EH (cell line): ENCODE results near the gene PLCB4.

Experiments used
- DNase-seq: peaks from one replicate; pipeline ENCODE4 v3.0.0-alpha.2; 2015; ENCODE audit warnings: low read depth

The PLCB4 gene

GRCh38 chr20:9061434-9061833, 7.5 kb upstream of the PLCB4 start:
- no peak for DNase-seq

- DNase-seq = no peak
Measured at GRCh38 chr20:9062066-9062465, 6.8 kb upstream of the PLCB4 start.

GRCh38 chr20:9066191-9066590, 2.7 kb upstream of the PLCB4 start:
- DNase-seq = peak; percentile 27

- DNase-seq = peak; percentile 66
Measured at GRCh38 chr20:9068233-9068801, 570 bp upstream of the PLCB4 start.

GRCh38 chr20:9070304-9070703, 1.4 kb downstream of the PLCB4 start:
- DNase-seq = no peak

- DNase-seq = peak; percentile 31
Measured at GRCh38 chr20:9071976-9072726, 3.3 kb downstream of the PLCB4 start.

GRCh38 chr20:9072861-9073500, 4.1 kb downstream of the PLCB4 start:
- DNase-seq = no peak

- DNase-seq = no peak
Measured at GRCh38 chr20:9075264-9076095, 6.6 kb downstream of the PLCB4 start.

GRCh38 chr20:9076440-9076839, 7.6 kb downstream of the PLCB4 start:
- no peak for DNase-seq

GRCh38 chr20:9078826-9079731, 10.2 kb downstream of the PLCB4 start:
- DNase-seq = no peak

- peak; percentile 38 for DNase-seq
Measured at GRCh38 chr20:9081423-9081966, 12.6 kb downstream of the PLCB4 start.

- no peak for DNase-seq
Measured at GRCh38 chr20:9082741-9083140, 13.9 kb downstream of the PLCB4 start.

- DNase-seq = no peak
Measured at GRCh38 chr20:9087531-9088217, 18.8 kb downstream of the PLCB4 start.

GRCh38 chr20:9088556-9088955, 19.7 kb downstream of the PLCB4 start:
- no peak for DNase-seq

GRCh38 chr20:9092113-9092512, 23.2 kb downstream of the PLCB4 start:
- peak; percentile 51 for DNase-seq

GRCh38 chr20:9092655-9093054, 23.8 kb downstream of the PLCB4 start:
- no peak for DNase-seq

- DNase-seq = peak; percentile 45
Measured at GRCh38 chr20:9093218-9093957, 24.5 kb downstream of the PLCB4 start.

- DNase-seq = no peak
Measured at GRCh38 chr20:9099372-9099771, 30.5 kb downstream of the PLCB4 start.

- DNase-seq = no peak
Measured at GRCh38 chr20:9100691-9101090, 31.8 kb downstream of the PLCB4 start.

- DNase-seq = no peak
Measured at GRCh38 chr20:9102456-9102855, 33.6 kb downstream of the PLCB4 start.
